OCI-LY1 (cell line): ENCODE data around the gene PTGES.

Source experiments
- H2AFZ ChIP-seq: fragments of 200-600 bp; sonication (generic), shearing (Covaris generic); 2 replicates; pipeline ENCODE4 v1.6.0; 2014; ENCODE audit warnings: antibody characterized with exemption, mild to moderate bottlenecking, low read length
- H3F3A ChIP-seq: fragments of 200-600 bp; sonication (generic), shearing (Covaris generic); 2 replicates; pipeline ENCODE4 v1.6.0; 2014; ENCODE audit warnings: mild to moderate bottlenecking, antibody characterized with exemption, low read length, moderate library complexity; ENCODE audit not compliant: insufficient read depth
- H3K27ac ChIP-seq: fragments of 200-600 bp; sonication (generic); 2 replicates; pipeline ENCODE4 v1.5.1; 2014; ENCODE audit warnings: low read length, mixed run types, mild to moderate bottlenecking, low read depth; ENCODE audit not compliant: poor library complexity, severe bottlenecking
- H3K27me3 ChIP-seq: fragments of 200-600 bp; sonication (generic); 2 replicates; pipeline ENCODE4 v1.6.0; 2014; ENCODE audit warnings: antibody characterized with exemption, mild to moderate bottlenecking, low read length, moderate library complexity; ENCODE audit not compliant: insufficient read depth
- H3K36me3 ChIP-seq: fragments of 200-600 bp; sonication (generic); 2 replicates; pipeline ENCODE4 v1.6.1; 2014; ENCODE audit warnings: mild to moderate bottlenecking, antibody characterized with exemption, low read length, moderate library complexity, mixed read lengths; ENCODE audit not compliant: insufficient read depth
- H3K4me1 ChIP-seq: fragments of 200-600 bp; sonication (generic); 2 replicates; pipeline ENCODE4 v1.5.1; 2014; ENCODE audit warnings: mild to moderate bottlenecking, low read length, moderate library complexity; ENCODE audit not compliant: insufficient read depth, severe bottlenecking
- H3K4me2 ChIP-seq: fragments of 200-600 bp; sonication (generic), shearing (Covaris generic); 2 replicates; pipeline ENCODE4 v1.6.1; 2014; ENCODE audit warnings: low read length
- H3K4me3 ChIP-seq: fragments of 200-600 bp; sonication (generic); 2 replicates; pipeline ENCODE4 v1.5.1; 2014; ENCODE audit warnings: low read length, low read depth, mild to moderate bottlenecking, mixed read lengths; ENCODE audit not compliant: poor library complexity, severe bottlenecking
- H3K79me2 ChIP-seq: fragments of 200-600 bp; shearing (Covaris generic); 2 replicates; pipeline ENCODE4 v1.6.1; 2016; ENCODE audit warnings: mixed run types, low read length, mixed read lengths; ENCODE audit not compliant: insufficient read depth
- H3K9ac ChIP-seq: fragments of 200-600 bp; sonication (generic), shearing (Covaris generic); 2 replicates; pipeline ENCODE4 v1.6.1; 2014; ENCODE audit warnings: mild to moderate bottlenecking, low read length, mixed read lengths
- H3K9me2 ChIP-seq: fragments of 200-600 bp; sonication (generic), shearing (Covaris generic); 2 replicates; pipeline ENCODE4 v1.6.1; 2014; ENCODE audit warnings: low read depth, mild to moderate bottlenecking, low read length, mixed read lengths
- H3K9me3 ChIP-seq: fragments of 200-600 bp; shearing (Covaris generic); 2 replicates; pipeline ENCODE4 v1.6.1; 2014; ENCODE audit warnings: low read length, mixed read lengths
- H4K20me1 ChIP-seq: fragments of 200-600 bp; sonication (generic), shearing (Covaris generic); 2 replicates; pipeline ENCODE4 v1.6.0; 2016; ENCODE audit warnings: mild to moderate bottlenecking, low read length; ENCODE audit not compliant: insufficient read depth
- EZH2 ChIP-seq: fragments of 200-600 bp; sonication (generic), shearing (Covaris generic); IDR thresholded peaks from 2 replicates; pipeline ENCODE4 v1.8.0; 2017; ENCODE audit warnings: borderline replicate concordance, mixed run types, mild to moderate bottlenecking, antibody characterized with exemption, low read length, moderate library complexity, mixed read lengths
- TF ChIP-seq, protein P1 (sequence below): fragments of 200-600 bp; sonication (generic), shearing (Covaris generic); IDR thresholded peaks from 2 replicates; pipeline ENCODE4 v1.5.1; 2017; ENCODE audit warnings: mild to moderate bottlenecking, antibody characterized with exemption, low read length, moderate library complexity, mixed read lengths

PTGES gene

DNA sequence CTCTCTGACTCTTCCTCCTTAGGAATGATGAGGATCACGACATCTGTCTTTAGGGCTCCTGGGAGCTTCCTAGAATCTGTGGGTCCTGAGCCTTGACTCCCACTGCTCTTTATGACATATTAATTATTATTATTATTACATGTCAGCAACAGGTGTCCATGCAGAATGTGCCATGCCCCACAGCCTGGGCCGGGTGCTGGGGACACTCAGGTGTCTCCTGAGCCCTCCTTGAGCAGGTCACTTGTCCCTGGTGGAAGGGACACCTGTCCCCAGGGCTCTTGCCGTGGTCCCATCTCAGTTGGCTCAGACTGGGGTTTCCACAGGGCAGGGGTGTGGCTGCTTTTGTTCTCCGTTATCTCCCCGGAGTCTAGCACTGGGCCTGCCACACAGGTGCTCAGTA, 34.2 kb downstream of the PTGES start:
- H3K4me2 ChIP-seq = no peak overlapping the region
- H3K79me2 ChIP-seq = no peaks in the 10 kb centered on the region
- H3K9me2 ChIP-seq = no peaks in the 10 kb centered on the region
- H3K4me1 ChIP-seq = no peaks in the 10 kb centered on the region
- H3K27me3 ChIP-seq = 0 out of 2 replicates have a peak, but pooled peaks cover 4% of the 10 kb centered on the region
- no peak overlapping the region for H3K4me3 ChIP-seq
- H3K36me3 ChIP-seq = no peaks in the 10 kb centered on the region
- H2AFZ ChIP-seq = no peak overlapping the region
- H3F3A ChIP-seq = no peaks in the 10 kb centered on the region
- no peak overlapping the region for H3K9ac ChIP-seq
- no peaks in the 10 kb centered on the region for H4K20me1 ChIP-seq
- no peaks in the 10 kb centered on the region for H3K9me3 ChIP-seq
- TF ChIP-seq, protein P1, sequence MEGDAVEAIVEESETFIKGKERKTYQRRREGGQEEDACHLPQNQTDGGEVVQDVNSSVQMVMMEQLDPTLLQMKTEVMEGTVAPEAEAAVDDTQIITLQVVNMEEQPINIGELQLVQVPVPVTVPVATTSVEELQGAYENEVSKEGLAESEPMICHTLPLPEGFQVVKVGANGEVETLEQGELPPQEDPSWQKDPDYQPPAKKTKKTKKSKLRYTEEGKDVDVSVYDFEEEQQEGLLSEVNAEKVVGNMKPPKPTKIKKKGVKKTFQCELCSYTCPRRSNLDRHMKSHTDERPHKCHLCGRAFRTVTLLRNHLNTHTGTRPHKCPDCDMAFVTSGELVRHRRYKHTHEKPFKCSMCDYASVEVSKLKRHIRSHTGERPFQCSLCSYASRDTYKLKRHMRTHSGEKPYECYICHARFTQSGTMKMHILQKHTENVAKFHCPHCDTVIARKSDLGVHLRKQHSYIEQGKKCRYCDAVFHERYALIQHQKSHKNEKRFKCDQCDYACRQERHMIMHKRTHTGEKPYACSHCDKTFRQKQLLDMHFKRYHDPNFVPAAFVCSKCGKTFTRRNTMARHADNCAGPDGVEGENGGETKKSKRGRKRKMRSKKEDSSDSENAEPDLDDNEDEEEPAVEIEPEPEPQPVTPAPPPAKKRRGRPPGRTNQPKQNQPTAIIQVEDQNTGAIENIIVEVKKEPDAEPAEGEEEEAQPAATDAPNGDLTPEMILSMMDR = no peak
- no peak for TF ChIP-seq EZH2
- H3K27ac ChIP-seq = no peak overlapping the region

DNA sequence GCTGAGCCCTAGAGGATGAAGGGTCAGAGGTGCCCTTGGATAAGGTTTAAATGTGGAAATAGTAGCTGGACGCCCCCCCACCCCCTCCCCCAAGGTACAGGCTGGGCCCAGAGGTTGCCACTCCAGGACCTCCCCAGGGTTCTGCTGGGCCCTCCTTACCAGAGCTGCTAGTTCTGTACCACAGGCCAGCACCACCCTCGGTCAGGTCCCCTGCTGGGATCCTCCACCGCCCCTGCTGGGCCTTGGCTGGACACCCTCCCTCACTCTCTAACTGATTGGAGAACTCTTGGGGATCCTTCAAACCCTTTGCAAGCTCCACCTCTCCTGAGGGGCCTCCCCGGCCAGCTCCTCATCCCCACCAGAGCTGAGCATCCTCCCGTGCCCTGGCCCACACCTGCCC, 34.9 kb downstream of the PTGES start:
- Histone ChIP-seq H3K79me2 (no peaks in the 10 kb centered on the region), H3K9ac (no peak overlapping the region), H3K27me3 (peaks cover 4% of the 10 kb centered on the region; the same call in 1 of the 2 replicates), H3K4me3 (no peak overlapping the region), H3K9me3 (no peaks in the 10 kb centered on the region), H2AFZ (no peak overlapping the region), H3K4me1 (no peaks in the 10 kb centered on the region), H3F3A (no peaks in the 10 kb centered on the region), H3K27ac (no peak overlapping the region), H3K9me2 (no peaks in the 10 kb centered on the region), H3K4me2 (no peak overlapping the region), H3K36me3 (no peaks in the 10 kb centered on the region), H4K20me1 (no peaks in the 10 kb centered on the region)
- TF ChIP-seq, protein P1 = no peak
- no peak for TF ChIP-seq EZH2

DNA sequence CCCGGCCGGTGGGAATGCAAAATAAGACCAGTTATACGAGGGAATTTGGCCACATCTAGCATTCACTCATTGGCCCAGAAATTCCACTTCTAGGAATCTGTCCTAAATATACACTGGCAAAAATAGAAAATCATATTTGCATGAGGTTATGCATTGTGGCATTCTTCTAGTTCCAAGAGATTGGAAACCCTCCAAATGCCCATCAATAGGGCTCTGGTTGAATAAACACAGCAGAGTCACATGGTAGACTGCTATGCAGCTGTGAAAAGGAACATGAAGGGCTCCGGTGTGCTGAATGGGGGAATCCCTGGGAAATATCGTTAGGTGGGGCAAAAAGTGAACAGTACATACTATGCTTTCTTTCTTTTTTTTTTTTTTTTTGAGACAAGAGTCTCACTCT, 36.8 kb downstream of the PTGES start:
- Histone ChIP-seq H3K4me1 (no peaks in the 10 kb centered on the region), H3K4me2 (no peak overlapping the region), H3K9me2 (no peaks in the 10 kb centered on the region), H3K27me3 (peaks cover 4% of the 10 kb centered on the region; the same call in 1 of the 2 replicates), H3K9ac (no peak overlapping the region), H3K4me3 (no peak overlapping the region), H3F3A (no peaks in the 10 kb centered on the region), H3K27ac (no peak overlapping the region), H3K9me3 (no peaks in the 10 kb centered on the region), H3K36me3 (no peaks in the 10 kb centered on the region), H2AFZ (no peak overlapping the region), H4K20me1 (no peaks in the 10 kb centered on the region), H3K79me2 (no peaks in the 10 kb centered on the region)
- TF ChIP-seq, protein P1 = no peak
- no peak for TF ChIP-seq EZH2
